ENCODE data around the gene GUCA2A. TPM values are rescaled to one million over a fixed set of nuclear protein-coding genes. Genes with fewer than 3 reads are reported as not detected.

GUCA2A gene
- polyA plus RNA-seq, 1 experiment, result not detected

- ChIA-PET CTCF (interaction anchor here (0.9 to 6.8 kb wide), 3 partner anchors 9 to 20 kb away, joined by 3 to 46 read pairs (median 7); no protein-coding TSS in a partner anchor), POLR2A (interaction anchor here (0.8 kb wide), 1 partner anchor 274 kb away, joined by 3 read pairs; no protein-coding TSS in a partner anchor)
- no peak for DNase-seq (ENCODE audit: low read depth)
- no peak overlapping the region for H3K4me3 ChIP-seq (ENCODE audit: low read depth, low read length)
- no peaks in the 10 kb centered on the region for H3K36me3 ChIP-seq (ENCODE audit: control insufficient read depth, insufficient read depth, low read length)
- H3K27me3 ChIP-seq (ENCODE audit: control insufficient read depth, insufficient read depth, low read length), result peaks cover 8% of the 10 kb centered on the region
- no peak for TF ChIP-seq CTCF (IDR thresholded peaks at IDR 0.05; ENCODE audit: insufficient read depth, low read depth, low read length)
These were observed 9.2 kb downstream of the GUCA2A start for GRCh38 chr1:42155362-42155761.

- peaks cover 9% of the 10 kb centered on the region for H3K27me3 ChIP-seq (ENCODE audit: control insufficient read depth, insufficient read depth, low read length)
- ChIA-PET POLR2A (no interaction called here), CTCF (interaction anchor here (6.8 kb wide), 1 partner anchor 18 kb away, joined by 46 read pairs; no protein-coding TSS in a partner anchor)
- H3K4me3 ChIP-seq (ENCODE audit: low read depth, low read length), result no peak overlapping the region
- no peaks in the 10 kb centered on the region for H3K36me3 ChIP-seq (ENCODE audit: control insufficient read depth, insufficient read depth, low read length)
- no peak for TF ChIP-seq CTCF (IDR thresholded peaks at IDR 0.05; ENCODE audit: insufficient read depth, low read depth, low read length)
- DNase-seq (ENCODE audit: low read depth), result no peak
These were observed 9.9 kb downstream of the GUCA2A start for GRCh38 chr1:42154685-42155084.

GRCh38 chr1:42153624-42154023, 10.9 kb downstream of the GUCA2A start:
- no peak for DNase-seq (ENCODE audit: low read depth)
- no peak overlapping the region for H3K4me3 ChIP-seq (ENCODE audit: low read depth, low read length)
- no peak for TF ChIP-seq CTCF (IDR thresholded peaks at IDR 0.05; ENCODE audit: insufficient read depth, low read depth, low read length)
- ChIA-PET CTCF (no interaction called here), POLR2A (no interaction called here)
- H3K36me3 ChIP-seq (ENCODE audit: control insufficient read depth, insufficient read depth, low read length), result no peaks in the 10 kb centered on the region
- peaks cover 11% of the 10 kb centered on the region for H3K27me3 ChIP-seq (ENCODE audit: control insufficient read depth, insufficient read depth, low read length)

- ChIA-PET CTCF (interaction anchor here (1.2 kb wide), 1 partner anchor 173 kb away, joined by 3 read pairs; no protein-coding TSS in a partner anchor), POLR2A (no interaction called here)
- DNase-seq (ENCODE audit: low read depth), result no peak
- Histone ChIP-seq H3K36me3 (ENCODE audit: control insufficient read depth, insufficient read depth, low read length) (no peaks in the 10 kb centered on the region), H3K4me3 (ENCODE audit: low read depth, low read length) (no peak within 1 kb of the TSS), H3K27me3 (ENCODE audit: control insufficient read depth, insufficient read depth, low read length) (peaks cover 11% of the 10 kb centered on the region)
- no peak for TF ChIP-seq CTCF (IDR thresholded peaks at IDR 0.05; ENCODE audit: insufficient read depth, low read depth, low read length)
These were observed 11.5 kb downstream of the GUCA2A start, which contains the start of gene GUCA2B for GRCh38 chr1:42152907-42153600. Gene GUCA2B, plus strand, starts transcription at chr1:42153410. Its CDS starts 41 bp downstream, at chr1:42153451.

- Histone ChIP-seq H3K4me3 (ENCODE audit: low read depth, low read length) (no peak overlapping the region), H3K27me3 (ENCODE audit: control insufficient read depth, insufficient read depth, low read length) (peaks cover 17% of the 10 kb centered on the region), H3K36me3 (ENCODE audit: control insufficient read depth, insufficient read depth, low read length) (no peaks in the 10 kb centered on the region)
- POLR2A ChIA-PET, result no interaction called here
- CTCF ChIA-PET, result interaction anchor here (1.0 to 1.2 kb wide), 2 partner anchors 21 to 174 kb away, joined by 3 read pairs; no protein-coding TSS in a partner anchor
- TF ChIP-seq CTCF (IDR thresholded peaks at IDR 0.05; ENCODE audit: insufficient read depth, low read depth, low read length), result no peak
- DNase-seq (ENCODE audit: low read depth), result no peak
These were observed 12.4 kb downstream of the GUCA2A start for GRCh38 chr1:42152119-42152518.
